HG03039 (cell line): ENCODE measurements around the gene SAT2.
"Not testable (repeated sequence)": the region's sequence is repeated elsewhere in the genome, so short reads cannot be mapped to it uniquely, and the experiment has no call there.

Experiments used
- ATAC-seq: cut with Tn5 transposase; IDR thresholded peaks from one replicate; pipeline ENCODE4 v1.9.1; 2021; ENCODE audit warnings: mild to moderate bottlenecking, moderate library complexity; ENCODE audit not compliant: unreplicated experiment

SAT2 gene

DNA sequence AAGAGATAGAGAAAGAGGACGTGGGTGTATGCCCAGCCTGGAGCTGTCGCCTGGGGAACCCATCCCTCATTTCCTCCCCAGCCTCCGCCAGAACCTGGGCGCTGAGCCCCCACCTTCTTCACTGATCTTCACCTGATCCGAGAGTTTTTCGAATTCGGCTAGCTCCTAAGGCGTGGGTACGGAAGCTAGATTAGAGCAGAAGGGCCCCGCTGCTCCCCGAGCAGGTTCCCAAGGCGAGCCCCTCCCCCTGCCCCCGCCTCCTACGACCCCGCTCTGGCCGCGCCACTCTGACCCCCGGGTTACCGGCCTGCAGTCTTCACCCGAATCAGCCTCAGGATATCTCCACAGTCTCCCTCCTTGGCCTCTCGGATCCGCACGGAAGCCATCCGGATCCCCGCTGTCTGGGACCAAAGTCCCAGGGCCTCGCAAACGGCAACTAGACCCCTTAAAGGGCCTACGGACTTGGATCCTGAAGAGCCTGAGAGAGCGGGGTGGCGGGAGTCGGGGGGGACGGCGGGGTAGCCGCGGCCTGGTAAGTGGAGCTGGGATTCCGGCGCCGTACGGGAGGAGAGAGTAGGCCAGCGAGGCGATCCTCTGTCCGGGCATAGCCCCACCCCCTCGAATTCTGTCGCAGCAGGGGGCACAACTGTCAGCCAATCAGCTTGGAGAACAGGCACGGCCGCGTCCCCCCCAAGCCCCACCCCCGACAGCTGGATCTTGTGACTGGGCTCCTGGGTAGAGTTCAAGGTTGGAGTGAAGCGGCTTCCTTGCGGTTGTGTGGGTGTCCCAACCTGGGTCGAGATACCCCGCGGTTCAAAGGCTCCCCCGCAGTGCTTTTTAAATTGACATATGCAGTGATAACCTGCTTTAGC, at the start of gene SAT2:
Gene SAT2, minus strand, starts transcription at position 572 of the 872 bp plus-strand sequence. Its CDS starts 186 bp downstream, at position 386.
- ATAC-seq: peak; percentile 62

DNA sequence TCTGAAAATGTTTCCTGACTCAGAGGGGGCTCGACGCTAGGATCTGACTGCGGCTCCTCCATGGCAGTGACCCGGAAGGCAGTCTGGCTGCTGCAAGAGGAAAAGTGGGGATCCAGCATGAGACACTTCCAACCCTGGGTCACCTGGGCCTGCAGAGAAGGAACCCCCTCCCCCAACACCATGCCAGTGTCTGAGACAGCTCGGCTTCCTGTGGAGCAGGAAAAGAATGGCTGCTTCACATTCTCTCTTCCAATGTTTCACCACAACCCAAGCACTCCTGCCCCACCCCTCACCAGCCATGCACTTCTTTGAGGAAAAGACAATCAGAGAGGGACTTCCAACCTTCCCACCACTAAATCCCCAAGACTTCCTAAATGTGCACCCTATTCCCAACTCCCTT, 48.9 kb upstream of the SAT2 start:
- no peak for ATAC-seq

DNA sequence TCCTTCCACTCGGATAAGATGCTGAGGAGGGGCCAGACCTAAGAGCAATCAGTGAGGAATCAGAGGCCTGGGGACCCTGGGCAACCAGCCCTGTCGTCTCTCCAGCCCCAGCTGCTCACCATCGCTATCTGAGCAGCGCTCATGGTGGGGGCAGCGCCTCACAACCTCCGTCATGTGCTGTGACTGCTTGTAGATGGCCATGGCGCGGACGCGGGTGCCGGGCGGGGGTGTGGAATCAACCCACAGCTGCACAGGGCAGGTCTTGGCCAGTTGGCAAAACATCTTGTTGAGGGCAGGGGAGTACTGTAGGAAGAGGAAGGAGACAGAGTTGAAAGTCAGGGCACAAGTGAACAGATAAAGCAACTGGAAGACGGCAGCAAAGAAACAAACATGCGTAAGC, 47.3 kb upstream of the SAT2 start:
- no peak for ATAC-seq

DNA sequence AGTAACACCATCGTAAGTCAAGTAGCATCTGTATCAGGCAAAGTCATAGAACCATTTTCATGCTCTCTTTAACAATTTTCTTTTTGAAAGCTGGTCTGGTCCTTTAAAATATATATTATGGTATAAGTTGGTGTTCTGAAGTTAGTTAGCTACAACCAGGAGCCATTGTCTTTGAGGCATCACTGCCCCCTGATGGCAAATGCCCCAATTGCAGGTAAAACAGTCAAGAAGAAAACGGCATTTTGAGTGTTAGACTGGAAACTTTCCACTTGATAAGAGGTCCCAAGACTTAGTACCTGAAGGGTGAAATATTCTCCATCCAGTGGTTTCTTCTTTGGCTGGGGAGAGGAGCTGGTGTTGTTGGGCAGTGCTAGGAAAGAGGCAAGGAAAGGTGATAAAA, 45.6 kb upstream of the SAT2 start:
- no peak for ATAC-seq

DNA sequence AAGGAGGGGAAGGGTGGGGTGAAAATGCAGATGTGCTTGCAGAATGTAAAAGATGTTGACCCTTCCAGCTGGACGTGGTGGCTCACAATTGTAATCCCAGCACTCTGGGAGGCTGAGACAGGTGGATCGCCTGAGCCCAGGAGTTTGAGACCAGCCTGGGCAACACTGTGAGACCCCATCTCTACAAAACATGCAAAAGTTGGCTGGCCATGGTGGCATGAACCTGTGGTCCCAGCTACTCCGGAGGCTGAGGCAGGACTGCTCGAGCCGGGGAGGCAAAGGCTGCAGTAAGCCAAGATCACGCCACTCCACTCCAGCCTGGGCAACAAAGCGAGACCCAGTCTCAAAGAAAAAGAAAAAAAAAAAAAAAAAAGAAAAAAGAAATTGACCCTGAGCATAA, 40.9 kb upstream of the SAT2 start:
- no peak for ATAC-seq

DNA sequence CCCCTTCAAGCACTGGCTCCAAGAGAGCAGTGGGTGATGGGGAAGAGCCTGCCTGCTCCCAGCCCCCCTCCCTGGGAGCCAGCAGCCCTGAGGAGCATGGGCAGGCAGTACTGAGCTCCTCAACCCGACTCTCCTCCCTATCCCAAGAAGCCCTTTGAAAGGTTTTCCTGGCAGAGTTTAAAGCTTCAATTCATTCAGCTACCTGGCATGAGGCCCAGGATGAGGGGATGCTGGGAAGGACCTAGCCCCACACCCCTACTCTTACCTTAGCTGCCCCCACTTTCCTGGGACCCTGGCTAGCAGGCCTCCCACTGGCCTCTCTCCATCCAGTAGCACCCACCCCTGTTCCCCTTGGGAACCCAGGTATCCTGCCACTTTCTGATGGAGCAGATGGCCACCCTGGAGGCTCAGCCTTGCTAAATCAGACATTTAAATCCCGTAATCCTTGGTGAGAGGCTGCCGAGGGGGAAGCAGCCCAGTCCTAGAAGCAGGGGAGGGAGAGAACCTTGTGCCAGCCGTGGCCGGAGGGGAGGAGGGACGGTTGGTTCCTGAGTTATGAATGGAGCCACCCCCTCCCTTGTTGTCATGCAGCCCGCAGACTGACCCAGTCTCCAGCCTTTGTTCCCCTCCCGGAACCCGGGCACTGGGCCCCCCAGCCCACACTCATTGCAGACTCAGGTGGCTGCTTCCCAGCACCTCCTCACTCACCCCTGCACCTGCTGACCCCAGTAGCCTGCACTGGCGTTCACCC, 40.2 kb upstream of the SAT2 start:
- no peak for ATAC-seq

DNA sequence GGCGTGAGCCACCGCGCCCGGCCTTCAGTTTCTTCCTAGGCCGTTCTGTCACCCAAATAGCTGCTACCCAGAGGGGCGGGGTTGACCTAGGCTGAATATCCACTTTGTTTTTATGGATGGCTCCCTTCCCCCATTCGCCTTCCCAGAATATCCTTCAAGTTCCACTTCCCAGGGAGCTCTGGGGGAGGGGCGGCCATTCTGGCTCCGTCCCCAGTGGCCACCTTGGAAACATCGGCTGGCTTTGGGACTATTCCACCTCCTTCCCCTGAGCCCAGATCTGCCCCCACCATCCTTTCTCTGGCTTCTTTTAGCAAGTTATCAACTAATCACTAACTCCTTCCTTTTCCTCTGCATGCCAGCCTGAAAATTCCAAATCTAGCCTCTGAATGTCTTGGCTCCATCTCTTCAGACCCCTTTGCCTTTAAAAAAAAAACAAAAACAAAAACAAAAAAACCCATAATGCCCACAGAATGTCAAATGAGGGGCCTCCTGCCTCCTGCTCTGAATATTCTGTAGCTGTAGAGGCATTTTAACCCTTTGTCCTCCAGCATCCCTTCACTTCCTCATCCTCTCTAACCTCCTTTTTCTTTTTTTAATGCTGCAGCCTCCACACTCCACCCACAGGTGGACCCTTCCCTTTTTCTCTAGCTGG, 29.5 kb upstream of the SAT2 start:
- ATAC-seq: no peak

DNA sequence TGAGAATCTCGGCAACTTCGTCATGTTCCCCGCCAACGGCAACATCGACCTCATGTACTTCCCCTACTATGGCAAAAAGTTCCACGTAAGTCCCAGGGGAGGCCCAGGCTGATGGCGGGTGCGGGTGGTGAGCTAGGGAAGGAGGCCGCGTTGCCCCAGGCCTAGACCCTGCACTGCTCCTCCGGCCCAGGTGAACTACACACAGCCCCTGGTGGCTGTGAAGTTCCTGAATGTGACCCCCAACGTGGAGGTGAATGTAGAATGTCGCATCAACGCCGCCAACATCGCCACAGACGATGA, 27.9 kb upstream of the SAT2 start:
- no peak for ATAC-seq

DNA sequence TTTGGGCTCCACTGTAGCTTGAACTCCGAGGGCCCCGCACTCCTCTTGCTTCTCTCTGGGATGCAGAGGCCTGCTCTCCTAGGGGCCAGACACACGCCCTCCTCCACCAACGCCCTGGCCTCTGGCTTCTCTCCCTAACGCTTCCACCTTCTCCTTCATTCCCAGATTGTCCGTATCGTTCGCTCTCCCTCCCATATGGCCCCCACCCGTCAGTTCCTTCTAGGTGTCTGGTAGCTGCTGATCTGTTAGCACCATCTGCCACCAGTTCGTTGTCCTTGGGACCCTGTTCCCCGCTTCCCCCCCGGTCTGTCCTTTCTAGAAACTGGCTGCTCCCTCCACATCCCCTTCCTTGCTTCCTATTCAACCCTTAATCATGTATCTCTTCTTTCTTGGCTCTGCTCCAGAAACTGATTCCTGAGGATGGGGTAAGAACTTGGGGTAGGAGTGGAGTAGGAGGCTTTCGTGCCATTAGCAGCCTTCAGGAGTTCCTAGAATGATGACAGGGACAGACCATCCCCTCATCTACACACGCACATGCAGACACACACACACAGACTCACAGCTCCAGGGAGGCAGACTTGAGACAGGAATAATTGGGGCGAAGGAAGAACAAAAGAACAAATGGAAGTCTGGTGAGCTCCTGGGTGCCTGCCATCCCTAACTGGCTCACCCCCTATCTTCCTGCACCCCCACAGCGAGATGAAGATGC, 27.4 kb upstream of the SAT2 start:
- ATAC-seq: no peak

DNA sequence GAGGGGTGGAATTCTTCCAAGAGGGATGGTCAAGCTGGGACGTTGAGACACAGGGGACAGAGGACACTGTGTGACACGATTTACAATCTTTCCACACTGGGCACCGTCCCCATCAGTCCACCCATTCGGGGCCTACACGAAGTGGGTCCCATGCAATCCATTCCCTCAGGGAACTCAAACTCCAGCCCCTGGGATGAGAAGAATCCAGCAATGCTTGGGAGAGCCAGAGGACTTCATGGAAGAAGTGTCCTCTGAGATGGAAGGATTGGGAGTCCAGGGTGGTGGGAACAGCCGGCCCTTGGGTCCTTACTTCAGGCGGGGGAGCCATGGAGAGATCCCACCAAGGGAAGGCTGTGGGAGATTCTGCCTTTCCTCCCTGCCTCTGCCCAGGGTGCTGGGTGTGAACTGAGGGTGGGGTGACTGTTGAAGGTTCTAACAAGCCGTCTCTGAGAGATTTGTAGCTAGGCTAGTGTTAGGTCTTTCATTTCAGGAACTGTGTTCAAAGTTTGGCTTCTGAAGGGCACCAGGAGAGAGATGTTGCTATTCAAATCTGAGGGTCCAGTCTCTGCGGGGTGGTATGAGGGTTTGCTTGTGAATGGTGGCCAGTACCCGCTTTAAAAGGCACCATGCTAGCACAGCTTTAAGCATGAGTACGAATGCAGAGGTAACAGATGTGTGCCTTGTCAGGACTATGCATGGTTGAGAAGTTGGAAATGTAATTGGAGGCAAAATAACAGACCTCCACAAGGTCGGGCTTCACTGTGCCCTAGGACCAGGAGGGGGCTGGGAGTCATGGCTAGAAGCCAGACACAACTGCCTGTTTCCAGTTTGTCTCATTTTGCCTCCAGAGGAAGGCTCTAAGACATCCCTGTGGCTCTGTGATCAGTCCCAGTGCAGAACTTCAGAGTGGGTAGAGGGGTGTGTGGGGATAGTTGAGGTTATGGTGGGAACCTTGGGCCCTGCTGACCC, 25.1 kb upstream of the SAT2 start:
- ATAC-seq: no peak

DNA sequence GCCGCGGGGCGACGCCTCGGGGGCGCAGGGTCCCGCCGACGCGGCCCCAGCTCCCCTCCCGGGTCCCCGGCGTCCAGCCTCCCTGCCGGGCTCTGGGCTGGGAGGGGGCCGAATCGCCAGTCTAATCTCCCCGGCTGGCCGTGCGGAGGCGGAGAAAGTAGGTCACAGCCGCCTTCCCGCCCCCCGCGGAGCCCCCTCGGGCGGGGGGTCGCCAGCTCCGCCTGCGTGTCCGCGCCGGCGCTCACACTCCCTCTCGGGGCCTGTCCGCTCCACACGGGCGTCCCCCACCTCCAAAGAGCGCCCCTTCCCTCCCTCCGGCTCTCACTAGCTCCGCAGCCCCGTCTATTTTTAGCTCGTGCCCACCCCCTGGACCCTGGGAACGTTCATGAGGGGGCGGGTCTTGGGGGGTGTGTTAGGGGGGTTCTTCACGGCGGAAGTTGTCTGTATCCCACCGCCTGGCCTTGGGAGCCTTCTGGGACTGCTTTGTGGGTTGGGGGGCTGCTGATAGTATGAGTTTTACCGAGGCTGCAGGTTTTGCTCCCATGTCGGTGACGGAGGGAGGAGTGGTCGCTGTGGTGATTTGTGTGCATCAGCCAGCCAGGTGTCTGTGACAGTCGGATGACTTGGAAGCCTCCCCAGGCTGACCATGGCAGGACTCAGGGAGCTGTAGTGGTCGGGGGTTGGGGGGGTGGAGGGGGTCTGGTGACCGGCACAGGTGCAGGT, 24.2 kb upstream of the SAT2 start:
- no peak for ATAC-seq

DNA sequence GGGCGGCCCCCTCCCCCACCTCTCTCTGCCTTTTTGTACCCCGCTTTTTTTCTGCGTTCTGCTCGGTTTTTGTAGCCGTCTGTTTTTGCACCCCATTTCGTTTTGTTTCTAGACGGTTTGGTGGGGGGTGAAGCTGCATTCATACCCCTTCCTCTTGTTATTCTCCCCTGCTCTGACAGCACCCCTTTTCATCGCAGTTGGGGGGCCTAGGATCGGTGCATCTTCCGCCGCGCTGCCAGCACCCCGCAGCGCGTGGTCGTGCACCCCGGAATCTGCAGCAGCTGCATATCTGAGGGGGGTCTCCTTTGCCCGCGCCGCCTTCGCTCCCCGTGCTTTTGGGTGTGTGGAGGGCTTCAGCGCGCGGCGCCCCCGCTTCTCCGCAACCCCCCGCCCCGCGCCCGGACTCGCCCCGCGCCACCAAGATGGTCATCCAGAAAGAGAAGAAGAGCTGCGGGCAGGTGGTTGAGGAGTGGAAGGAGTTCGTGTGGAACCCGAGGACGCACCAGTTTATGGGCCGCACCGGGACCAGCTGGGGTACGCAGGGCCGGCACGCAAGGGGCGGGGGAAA, 23.6 kb upstream of the SAT2 start:
- no peak for ATAC-seq

DNA sequence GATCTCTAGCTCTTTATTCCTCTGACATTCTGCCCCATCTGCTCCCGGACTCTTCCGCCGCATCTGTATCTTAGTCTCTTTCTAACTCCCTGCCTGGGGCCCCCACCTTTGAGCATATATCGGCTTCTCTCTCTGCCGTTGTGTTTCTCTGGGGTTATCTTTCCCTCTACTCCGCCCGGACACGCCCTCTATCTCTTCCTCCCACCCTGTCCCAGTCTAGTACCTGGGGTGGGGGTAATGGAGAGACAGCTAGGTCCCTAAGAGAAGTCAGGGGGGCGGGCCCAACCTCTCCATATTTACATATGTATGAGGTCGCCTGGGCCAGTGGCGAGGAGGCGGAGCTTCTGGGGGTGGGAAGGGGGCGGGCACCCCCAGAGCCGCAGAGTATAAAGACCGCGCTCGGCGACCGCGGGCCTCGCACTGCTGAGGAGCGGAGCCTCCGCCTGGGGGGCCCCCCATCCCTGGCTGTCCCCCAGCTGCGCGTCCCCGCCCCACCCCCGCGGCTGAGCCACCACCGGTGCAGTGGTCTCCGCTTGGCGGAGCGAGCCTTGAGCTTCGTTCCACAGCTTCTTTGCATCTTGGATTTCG, 23.0 kb upstream of the SAT2 start, which contains the start of gene ATP1B2:
Gene ATP1B2, plus strand, starts transcription at position 418 of the 588 bp plus-strand sequence. CDS start 593 bp downstream, outside the sequence.
- ATAC-seq: no peak

DNA sequence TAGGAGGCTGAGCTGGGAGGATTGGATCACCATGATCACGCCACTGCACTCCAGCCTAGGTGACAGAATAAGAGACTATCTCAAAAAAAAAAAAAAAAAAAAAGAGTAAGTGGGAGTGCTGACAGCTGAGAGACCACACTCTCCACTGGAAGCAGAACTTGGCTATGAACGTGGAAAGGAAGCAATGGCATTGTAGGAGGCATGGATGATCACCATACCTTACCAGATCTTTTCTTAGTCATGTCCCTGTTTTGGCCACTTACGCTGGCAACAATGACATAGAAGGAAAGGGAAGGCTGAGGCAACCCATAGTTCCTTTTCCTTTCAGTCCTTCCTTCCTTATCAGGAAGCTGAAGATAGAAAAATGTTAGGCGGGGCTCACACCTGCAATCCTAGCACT, 19.4 kb upstream of the SAT2 start:
- ATAC-seq: no peak

DNA sequence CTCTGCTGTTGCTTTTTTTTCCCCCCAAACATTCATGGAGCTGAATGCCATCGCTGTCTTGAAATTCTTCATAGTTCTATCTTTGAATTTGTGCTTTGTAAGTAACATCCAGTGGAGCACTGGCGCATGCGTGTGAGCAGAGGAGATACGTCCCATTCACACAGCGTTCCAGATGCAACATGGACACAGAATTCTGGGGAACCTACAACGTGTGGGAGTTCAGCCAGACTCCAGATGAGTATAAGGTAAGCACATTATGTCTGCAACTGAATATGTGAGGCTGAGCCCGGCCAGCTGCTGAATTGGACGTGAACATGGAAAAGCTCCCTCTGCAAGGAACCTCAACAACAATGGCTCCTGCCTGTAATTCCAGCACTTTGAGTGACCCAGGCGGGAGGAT, 18.8 kb upstream of the SAT2 start:
- ATAC-seq: no peak

DNA sequence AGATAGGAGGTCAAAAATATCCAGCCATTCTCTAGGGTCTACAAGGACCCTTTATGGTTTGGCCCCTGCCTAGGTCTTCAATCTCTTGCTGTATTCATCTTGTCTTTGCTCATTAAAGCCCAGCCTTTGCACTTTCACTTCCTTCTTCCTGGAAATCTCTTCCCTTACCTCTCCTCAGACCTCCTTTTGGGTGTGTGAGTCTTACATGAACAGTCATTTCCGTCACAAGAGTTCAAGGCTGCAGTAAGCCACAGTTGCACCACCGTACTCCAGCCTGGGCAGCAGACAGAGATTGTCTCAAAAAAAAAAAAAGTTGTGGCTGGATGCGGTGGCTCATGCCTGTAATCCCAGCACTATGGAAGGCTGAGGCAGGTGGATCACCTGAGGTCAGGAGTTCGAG, 17.2 kb upstream of the SAT2 start:
- ATAC-seq: no peak

DNA sequence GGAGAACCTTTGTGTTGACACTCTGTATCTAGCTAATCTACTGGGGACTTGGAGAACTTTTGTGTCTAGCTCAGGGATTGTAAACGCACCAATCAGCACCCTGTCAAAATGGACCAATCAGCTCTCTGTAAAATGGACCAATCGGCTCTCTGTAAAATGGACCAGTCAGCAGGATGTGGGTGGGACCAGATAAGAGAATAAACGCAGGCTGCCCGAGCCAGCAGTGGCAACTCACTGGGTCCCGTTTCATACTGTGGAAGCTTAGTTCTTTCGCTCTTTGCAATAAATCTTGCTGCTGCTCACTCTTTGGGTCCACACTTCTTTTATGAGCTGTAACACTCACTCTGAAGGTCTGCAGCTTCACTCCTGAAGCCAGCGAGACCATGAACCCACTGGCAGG, 14.0 kb upstream of the SAT2 start:
- ATAC-seq: not testable (repeated sequence)

DNA sequence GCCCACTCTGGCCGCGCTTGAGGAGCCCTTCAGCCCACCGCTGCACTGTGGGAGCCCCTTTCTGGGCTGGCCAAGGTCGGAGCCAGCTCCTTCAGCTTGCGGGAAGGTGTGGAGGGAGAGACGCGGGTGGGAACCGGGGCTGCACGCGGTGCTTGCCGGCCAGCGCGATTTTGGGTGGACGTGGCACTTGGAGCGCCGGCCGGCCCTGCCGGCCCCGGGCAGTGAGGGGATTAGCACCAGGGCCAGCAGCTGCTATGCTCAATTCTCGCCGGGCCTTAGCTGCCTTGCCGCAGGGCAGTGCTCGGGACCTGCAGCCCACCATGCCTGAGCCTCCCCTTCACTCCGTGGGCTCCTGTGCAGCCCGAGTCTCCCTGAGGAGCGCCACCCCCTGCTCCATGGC, 13.2 kb upstream of the SAT2 start:
- no peak for ATAC-seq

DNA sequence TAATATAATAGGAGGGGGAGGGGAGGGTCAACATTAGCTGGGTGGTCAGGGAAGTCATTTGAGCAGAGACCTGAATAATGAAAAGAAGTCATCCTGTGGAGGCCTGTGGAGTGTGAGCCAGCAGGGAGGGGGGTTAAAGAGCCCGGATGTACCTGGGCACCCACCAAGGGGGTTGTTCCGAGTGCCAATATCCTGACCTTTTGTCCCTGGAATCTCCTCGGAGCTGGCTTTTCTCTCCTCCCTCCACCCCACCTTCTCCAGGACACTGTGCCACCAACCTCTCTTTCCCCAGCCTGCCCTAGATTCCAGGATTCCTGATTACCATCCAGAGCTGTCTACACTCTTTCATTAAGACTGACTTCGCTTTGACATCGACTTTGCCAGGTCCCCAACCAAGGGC, 8.5 kb upstream of the SAT2 start:
- ATAC-seq: no peak
